ENCODE data around the gene NSUN4.

The NSUN4 gene

GRCh38 chr1:46340404-46341221 is at the start of gene NSUN4:
TSS of gene NSUN4 (plus strand) at chr1:46340807. CDS start at chr1:46340827, 20 bp downstream.
- DNase-seq: peak; percentile 89
- Mint-ChIP-seq H3K4me1 (ENCODE audit: low read depth) (peaks cover 59% of the 10 kb centered on the region), H3K27me3 (no peaks in the 10 kb centered on the region), H3K36me3 (ENCODE audit: low read depth) (peaks cover 55% of the 10 kb centered on the region), H3K27ac (peak within 1 kb of the TSS; percentile 100), H3K4me3 (peak within 1 kb of the TSS; percentile 99), H3K9me3 (no peaks in the 10 kb centered on the region)

DNA sequence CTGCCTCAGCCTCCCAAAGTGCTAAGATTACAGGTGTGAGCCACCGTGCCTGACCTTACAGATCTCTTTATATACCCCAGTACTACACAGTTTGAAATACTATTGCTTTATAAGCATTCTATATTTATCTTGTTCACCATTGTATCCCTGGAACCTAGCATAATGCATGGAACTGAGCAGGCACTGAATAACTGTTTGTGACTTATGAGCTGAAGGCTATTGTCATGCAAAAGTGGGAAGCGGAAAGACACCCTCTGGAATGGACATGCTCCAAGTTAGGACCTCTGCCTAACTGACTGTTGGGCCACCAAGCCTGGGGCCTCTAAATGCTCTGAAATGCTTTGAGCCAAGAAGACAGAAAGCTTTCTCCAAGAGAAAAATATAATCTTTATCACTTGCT is 45.3 kb upstream of the NSUN4 start:
- no peak for DNase-seq
- no peak overlapping the region for H3K27ac Mint-ChIP-seq
- H3K9me3 Mint-ChIP-seq: no peaks in the 10 kb centered on the region
- H3K4me1 Mint-ChIP-seq (ENCODE audit: low read depth): peaks cover 5% of the 10 kb centered on the region
- no peak overlapping the region for H3K4me3 Mint-ChIP-seq
- H3K27me3 Mint-ChIP-seq: no peaks in the 10 kb centered on the region
- H3K36me3 Mint-ChIP-seq (ENCODE audit: low read depth): peaks cover 59% of the 10 kb centered on the region

GRCh38 chr1:46298387-46298786 is 42.2 kb upstream of the NSUN4 start:
- Mint-ChIP-seq H3K9me3 (no peaks in the 10 kb centered on the region), H3K4me1 (ENCODE audit: low read depth) (peaks cover 18% of the 10 kb centered on the region), H3K27me3 (no peaks in the 10 kb centered on the region), H3K27ac (no peak overlapping the region), H3K4me3 (no peak overlapping the region), H3K36me3 (ENCODE audit: low read depth) (peaks cover 64% of the 10 kb centered on the region)
- no peak for DNase-seq

DNA sequence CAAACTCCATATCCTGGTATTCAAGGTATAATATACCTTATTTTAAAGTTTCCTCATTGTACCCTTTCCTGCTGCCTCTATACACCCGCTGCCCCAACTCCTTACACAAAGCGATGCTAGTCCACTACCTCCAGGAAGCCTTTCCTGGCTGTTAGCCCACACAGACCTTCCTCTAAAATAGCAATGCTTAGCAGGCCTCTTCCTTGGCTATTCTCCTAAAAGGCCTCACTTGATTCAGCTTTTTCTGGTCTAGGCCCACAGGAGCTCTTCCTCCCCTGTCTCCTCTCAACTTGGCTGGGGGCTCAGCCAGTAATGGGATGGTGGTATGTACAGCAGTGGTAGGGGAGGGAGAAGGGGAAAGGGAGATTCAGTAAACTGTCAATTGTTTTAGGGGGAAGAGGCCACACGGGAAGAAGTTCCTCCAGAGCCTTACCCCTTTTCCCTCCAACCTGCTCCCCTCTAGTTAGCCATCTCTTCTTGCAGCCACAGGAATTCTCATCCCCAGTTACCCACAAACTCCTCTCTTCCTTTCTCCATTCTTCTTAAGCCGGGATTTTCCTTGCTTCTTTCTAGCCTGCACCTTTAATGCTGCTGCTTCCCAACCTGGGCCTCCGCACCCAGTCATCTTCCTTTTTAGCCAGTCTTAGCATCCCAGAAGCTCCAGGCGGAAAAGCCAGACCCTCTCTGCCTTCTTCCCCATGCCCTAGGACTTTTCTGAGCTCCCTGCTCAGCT is 39.8 kb upstream of the NSUN4 start:
- DNase-seq: no peak
- Mint-ChIP-seq H3K4me1 (ENCODE audit: low read depth) (peaks cover 29% of the 10 kb centered on the region), H3K27me3 (no peaks in the 10 kb centered on the region), H3K4me3 (peak overlapping the region; percentile 99), H3K27ac (peak overlapping the region; percentile 99), H3K9me3 (no peaks in the 10 kb centered on the region), H3K36me3 (ENCODE audit: low read depth) (peaks cover 71% of the 10 kb centered on the region)

DNA sequence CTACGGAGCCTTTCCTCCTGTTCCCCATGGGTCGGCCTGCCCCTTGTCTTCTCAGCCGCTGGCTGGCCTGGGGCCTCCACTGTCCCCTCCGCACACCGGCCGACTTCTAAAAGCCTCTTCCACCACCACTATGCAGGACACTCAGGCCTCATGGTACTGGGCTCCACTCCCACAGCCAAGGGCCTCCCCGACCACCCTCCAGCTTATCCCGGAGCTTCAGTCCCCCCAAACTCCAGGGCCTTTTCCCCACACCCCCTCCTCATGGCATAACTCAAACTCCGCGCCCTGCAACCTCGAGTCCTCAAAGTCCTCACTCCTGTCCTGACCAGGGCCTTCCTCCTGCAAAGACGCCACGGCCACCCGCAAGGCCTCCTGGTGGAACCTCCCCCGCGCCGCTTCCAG is 39.2 kb upstream of the NSUN4 start:
- H3K4me3 Mint-ChIP-seq: peak overlapping the region; percentile 99
- no peaks in the 10 kb centered on the region for H3K9me3 Mint-ChIP-seq
- H3K27ac Mint-ChIP-seq: peak overlapping the region; percentile 99
- H3K27me3 Mint-ChIP-seq: no peaks in the 10 kb centered on the region
- H3K4me1 Mint-ChIP-seq (ENCODE audit: low read depth): peaks cover 34% of the 10 kb centered on the region
- no peak for DNase-seq
- peaks cover 71% of the 10 kb centered on the region for H3K36me3 Mint-ChIP-seq (ENCODE audit: low read depth)

DNA sequence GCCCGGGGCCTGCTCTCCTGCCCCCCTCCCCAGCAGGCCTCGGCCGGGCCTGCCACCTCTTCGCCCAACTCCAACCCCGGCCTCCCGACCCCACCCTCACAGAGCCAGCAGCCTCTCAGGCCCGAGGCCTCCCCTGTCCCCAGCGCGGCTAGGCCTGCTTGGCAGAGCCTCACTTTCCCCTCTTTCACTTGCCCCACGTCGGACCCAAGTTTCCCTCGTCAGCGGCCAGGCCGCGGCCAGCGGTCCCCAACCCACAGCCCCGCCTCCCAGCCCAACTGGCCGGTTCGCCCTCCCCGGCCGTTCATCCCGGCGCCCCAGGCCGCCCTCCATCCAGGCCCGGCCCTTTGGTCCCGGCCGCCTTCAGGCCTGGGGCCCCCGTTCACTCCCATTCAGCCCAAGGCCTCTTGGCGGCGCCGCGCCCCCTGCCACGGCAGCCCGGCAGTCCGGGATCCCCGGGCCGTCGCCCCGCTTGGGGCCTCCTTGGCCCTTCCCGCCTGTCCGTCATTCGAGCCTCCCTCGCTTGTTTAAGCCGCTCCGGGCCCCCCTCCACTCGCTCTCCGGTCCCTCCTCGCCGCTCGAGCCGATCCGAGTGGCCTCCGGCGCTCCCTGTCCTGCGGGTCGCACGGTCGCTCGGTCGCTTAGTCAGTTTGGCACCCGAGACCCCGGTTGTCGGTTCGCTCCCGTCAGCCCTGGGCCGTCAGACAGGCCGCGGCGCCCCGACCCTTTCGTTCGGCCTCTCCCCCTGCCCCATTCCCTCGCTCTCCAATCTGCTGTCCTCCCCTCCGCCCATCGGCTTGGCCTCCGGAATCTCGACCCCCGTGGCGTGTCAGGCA is 38.6 kb upstream of the NSUN4 start:
- H3K4me3 Mint-ChIP-seq: peak overlapping the region; percentile 99
- H3K36me3 Mint-ChIP-seq (ENCODE audit: low read depth): peaks cover 71% of the 10 kb centered on the region
- peak; percentile 71 for DNase-seq
- peaks cover 41% of the 10 kb centered on the region for H3K4me1 Mint-ChIP-seq (ENCODE audit: low read depth)
- no peaks in the 10 kb centered on the region for H3K27me3 Mint-ChIP-seq
- H3K9me3 Mint-ChIP-seq: no peaks in the 10 kb centered on the region
- peak overlapping the region; percentile 99 for H3K27ac Mint-ChIP-seq

DNA sequence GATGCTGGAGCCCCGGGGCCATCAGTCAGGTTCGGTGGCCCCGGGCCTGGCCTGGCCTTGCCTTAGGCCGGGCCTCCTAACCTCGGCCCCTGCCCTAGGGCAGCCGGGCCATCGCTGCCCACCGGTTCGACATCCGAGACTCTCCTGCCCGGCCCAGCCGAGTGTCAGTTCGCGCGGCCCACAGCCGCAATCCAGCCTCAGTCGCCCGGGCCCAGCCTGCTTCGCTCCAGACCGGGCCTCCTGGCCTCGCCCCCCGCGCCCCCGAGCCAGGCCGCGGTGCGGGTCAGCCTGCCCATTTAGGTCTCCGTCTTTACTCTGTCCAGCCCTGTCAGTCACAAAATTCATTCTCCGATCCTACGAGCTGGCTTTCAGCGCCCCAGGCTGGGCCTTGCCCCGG is 38.0 kb upstream of the NSUN4 start:
- Mint-ChIP-seq H3K4me1 (ENCODE audit: low read depth) (peaks cover 46% of the 10 kb centered on the region), H3K4me3 (peak overlapping the region; percentile 99), H3K9me3 (no peaks in the 10 kb centered on the region), H3K36me3 (ENCODE audit: low read depth) (peaks cover 71% of the 10 kb centered on the region), H3K27ac (peak overlapping the region; percentile 99), H3K27me3 (no peaks in the 10 kb centered on the region)
- DNase-seq: no peak

DNA sequence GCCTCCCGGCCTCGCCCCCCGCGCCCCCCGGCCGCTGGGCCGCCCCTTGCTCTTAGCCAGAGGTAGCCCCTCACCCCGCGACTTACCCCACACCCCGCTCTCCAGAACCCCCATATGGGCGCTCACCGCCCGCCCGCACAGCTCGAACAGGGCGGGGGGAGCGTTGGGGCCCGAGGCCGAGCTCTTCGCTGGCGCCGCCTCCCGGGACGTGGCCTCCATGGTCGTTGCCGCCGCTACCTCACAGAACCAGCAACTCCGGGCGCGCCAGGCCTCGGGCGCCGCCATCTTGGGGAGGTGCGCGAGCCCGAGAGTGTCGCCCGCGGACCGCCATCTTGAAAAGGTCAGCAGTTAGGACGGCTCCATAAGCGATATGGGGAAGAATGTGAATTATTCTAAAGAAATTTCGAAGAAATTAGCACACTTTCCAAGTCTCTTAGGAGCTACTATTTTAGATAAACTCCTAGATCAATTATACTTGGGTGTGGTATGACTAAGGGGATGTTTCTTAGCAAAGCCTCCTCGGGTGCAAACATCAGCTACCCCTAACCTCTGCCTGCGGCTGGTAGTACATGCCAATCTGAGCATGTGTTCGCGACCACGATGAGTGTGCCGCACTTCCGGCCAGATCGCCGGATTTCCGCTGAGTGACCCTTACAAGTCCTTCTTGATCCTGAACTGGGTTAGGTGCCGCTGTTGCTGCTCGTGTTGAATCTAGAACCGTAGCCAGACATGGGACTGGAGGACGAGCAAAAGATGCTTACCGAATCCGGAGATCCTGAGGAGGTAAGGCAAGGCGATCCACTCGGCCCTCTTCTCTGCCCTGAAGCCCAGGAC is 37.4 kb upstream of the NSUN4 start, which contains the start of the genes LRRC41 and UQCRH:
LRRC41 (minus strand) TSS at position 579 of the 834 bp plus-strand sequence; CDS start at position 285, 294 bp downstream.
UQCRH (plus strand) TSS at position 661 of the 834 bp plus-strand sequence; CDS start at position 730, 69 bp downstream.
- peaks cover 52% of the 10 kb centered on the region for H3K4me1 Mint-ChIP-seq (ENCODE audit: low read depth)
- peak within 1 kb of the TSS; percentile 99 for H3K4me3 Mint-ChIP-seq
- no peaks in the 10 kb centered on the region for H3K27me3 Mint-ChIP-seq
- peaks cover 72% of the 10 kb centered on the region for H3K36me3 Mint-ChIP-seq (ENCODE audit: low read depth)
- peak; percentile 96 for DNase-seq
- H3K9me3 Mint-ChIP-seq: no peaks in the 10 kb centered on the region
- peak within 1 kb of the TSS; percentile 99 for H3K27ac Mint-ChIP-seq

- Mint-ChIP-seq H3K27me3 (no peaks in the 10 kb centered on the region), H3K27ac (peak overlapping the region; percentile 99), H3K9me3 (no peaks in the 10 kb centered on the region), H3K4me1 (ENCODE audit: low read depth) (peaks cover 57% of the 10 kb centered on the region), H3K36me3 (ENCODE audit: low read depth) (peaks cover 73% of the 10 kb centered on the region), H3K4me3 (peak overlapping the region; percentile 99)
- DNase-seq: no peak
Observed at GRCh38 chr1:46303872-46304326, 36.7 kb upstream of the NSUN4 start.

DNA sequence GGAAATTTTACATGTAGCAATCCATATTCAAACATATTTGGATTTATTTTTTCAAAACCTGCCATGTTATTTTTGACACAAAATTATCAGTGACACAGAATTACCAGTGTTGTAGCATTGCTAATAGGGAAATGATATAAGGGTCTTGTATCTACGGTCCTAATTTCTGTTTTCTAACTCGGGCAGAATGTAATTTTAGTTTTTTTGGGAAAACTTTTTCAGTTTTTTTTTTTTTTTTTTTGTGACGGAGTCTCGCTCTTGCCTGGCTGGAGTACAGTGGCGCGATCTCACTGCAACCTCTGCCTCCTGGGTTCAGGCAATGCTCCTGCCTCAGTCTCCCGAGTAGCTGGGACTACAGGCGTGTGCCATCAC is 34.5 kb upstream of the NSUN4 start:
- H3K4me3 Mint-ChIP-seq: peak overlapping the region; percentile 99
- no peaks in the 10 kb centered on the region for H3K9me3 Mint-ChIP-seq
- H3K27me3 Mint-ChIP-seq: no peaks in the 10 kb centered on the region
- H3K36me3 Mint-ChIP-seq (ENCODE audit: low read depth): peaks cover 89% of the 10 kb centered on the region
- peak overlapping the region; percentile 29 for H3K27ac Mint-ChIP-seq
- DNase-seq: no peak
- H3K4me1 Mint-ChIP-seq (ENCODE audit: low read depth): peaks cover 45% of the 10 kb centered on the region

- no peak overlapping the region for H3K27ac Mint-ChIP-seq
- no peak overlapping the region for H3K4me3 Mint-ChIP-seq
- H3K9me3 Mint-ChIP-seq: no peaks in the 10 kb centered on the region
- peaks cover 38% of the 10 kb centered on the region for H3K4me1 Mint-ChIP-seq (ENCODE audit: low read depth)
- peaks cover 94% of the 10 kb centered on the region for H3K36me3 Mint-ChIP-seq (ENCODE audit: low read depth)
- no peaks in the 10 kb centered on the region for H3K27me3 Mint-ChIP-seq
- no peak for DNase-seq
Observed at GRCh38 chr1:46309401-46310159, 31.0 kb upstream of the NSUN4 start.

DNA sequence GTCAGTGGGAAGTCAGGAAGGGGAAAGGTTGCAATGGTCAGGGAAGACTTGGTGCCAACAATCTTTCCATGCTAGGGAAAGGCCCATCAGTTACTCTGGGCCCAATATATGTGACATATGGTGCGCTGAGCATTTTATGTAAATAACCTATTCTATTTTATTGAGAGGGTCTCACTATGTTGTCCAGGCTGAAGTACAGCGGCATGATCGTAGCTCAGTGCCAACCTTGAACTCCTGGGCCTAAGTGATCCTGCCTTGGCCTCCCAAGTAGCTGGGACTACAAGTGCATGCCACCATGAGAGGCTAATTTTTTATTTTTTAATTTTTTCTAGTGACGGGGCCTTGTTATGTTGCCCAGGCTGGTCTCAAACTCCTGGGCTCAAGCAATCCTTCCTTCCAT is 30.3 kb upstream of the NSUN4 start:
- Mint-ChIP-seq H3K4me3 (no peak overlapping the region), H3K9me3 (no peaks in the 10 kb centered on the region), H3K4me1 (ENCODE audit: low read depth) (peaks cover 30% of the 10 kb centered on the region), H3K27me3 (no peaks in the 10 kb centered on the region), H3K36me3 (ENCODE audit: low read depth) (peaks cover 92% of the 10 kb centered on the region), H3K27ac (no peak overlapping the region)
- no peak for DNase-seq
